Vagina (tissue), 2 donors: ENCODE measurements around the gene NT5DC4.

ENCODE experiments used
- CTCF ChIP-seq, 3 experiments: fragments of 450-650 bp in 2 of 3; fragments of 200-600 bp in 1 of 3; sonication (generic) in 1 of 3; IDR thresholded peaks; one replicate each; pipeline ENCODE4 v1.5.1; 2017 to 2019; ENCODE audit warnings: antibody characterized with exemption in 3 of 3, mild to moderate bottlenecking in 2 of 3, moderate library complexity in 2 of 3
- POLR2A ChIP-seq, 2 donors: fragments of 450-650 bp; IDR thresholded peaks; one replicate each; pipeline ENCODE4 v1.6.1; 2017; ENCODE audit warnings: antibody characterized with exemption in 2 of 2, mild to moderate bottlenecking in 2 of 2, moderate library complexity in 2 of 2
- POLR2AphosphoS5 ChIP-seq, 2 donors: sonication (generic); formaldehyde crosslinking; IDR thresholded peaks; one replicate each; pipeline ENCODE4 v1.9.0; 2017; ENCODE audit warnings: antibody characterized with exemption in 2 of 2, mild to moderate bottlenecking in 2 of 2, low read depth in 1 of 2; ENCODE audit not compliant: insufficient read depth in 1 of 2

- TF ChIP-seq CTCF (IDR thresholded peaks at IDR 0.05) (peak; percentile 25 to 60 (median 48)), POLR2A (IDR thresholded peaks at IDR 0.05) (no peak), POLR2AphosphoS5 (IDR thresholded peaks at IDR 0.05; ENCODE audit: insufficient read depth in 1 of 2, low read depth in 1 of 2) (no peak)
Observed at GRCh38 chr2:112690853-112691401, 29.9 kb upstream of the NT5DC4 start.
